SU-DHL-6 (cell line): ENCODE measurements around the gene RGS6.

ENCODE experiments used
- H2AFZ ChIP-seq: fragments of 200-600 bp; sonication (generic); 2 replicates; pipeline ENCODE4 v1.6.1; 2014; ENCODE audit warnings: low read depth, mild to moderate bottlenecking, moderate library complexity, mixed read lengths, antibody characterized with exemption, low read length; ENCODE audit not compliant: severe bottlenecking
- H3F3A ChIP-seq: fragments of 200-600 bp; shearing (Covaris generic); 2 replicates; pipeline ENCODE4 v1.6.0; 2016; ENCODE audit warnings: antibody characterized with exemption, mild to moderate bottlenecking; ENCODE audit not compliant: insufficient read depth
- H3K27ac ChIP-seq: fragments of 200-600 bp; sonication (generic); 2 replicates; pipeline ENCODE4 v1.5.1; 2016; ENCODE audit warnings: low read depth, mild to moderate bottlenecking, low read length, moderate library complexity, mixed read lengths
- H3K27me3 ChIP-seq: fragments of 200-600 bp; sonication (generic), shearing (Covaris generic); 2 replicates; pipeline ENCODE4 v1.6.0; 2014; ENCODE audit warnings: mild to moderate bottlenecking, low read length
- H3K36me3 ChIP-seq: fragments of 200-600 bp; sonication (generic); 2 replicates; pipeline ENCODE4 v1.6.1; 2014; ENCODE audit warnings: mild to moderate bottlenecking, low read length, mixed read lengths
- H3K4me2 ChIP-seq: fragments of 300-600, 200-600 bp; shearing (Covaris generic), sonication (generic); 2 replicates; pipeline ENCODE4 v1.6.0; 2014; ENCODE audit warnings: low read length, low read depth, mild to moderate bottlenecking; ENCODE audit not compliant: poor library complexity, severe bottlenecking
- H3K4me3 ChIP-seq: fragments of 200-600 bp; sonication (generic); 2 replicates; pipeline ENCODE4 v1.5.1; 2014; ENCODE audit warnings: antibody characterized with exemption, low read length, mild to moderate bottlenecking, mixed read lengths; ENCODE audit not compliant: insufficient read depth, poor library complexity, severe bottlenecking
- H3K79me2 ChIP-seq: fragments of 200-600 bp; sonication (generic); 2 replicates; pipeline ENCODE4 v1.6.1; 2014; ENCODE audit warnings: mild to moderate bottlenecking, low read length, moderate library complexity; ENCODE audit not compliant: insufficient read depth
- H3K9ac ChIP-seq: fragments of 200-600 bp; sonication (generic); 2 replicates; pipeline ENCODE4 v1.7.0; 2014; ENCODE audit warnings: mild to moderate bottlenecking, low read length
- H3K9me2 ChIP-seq: fragments of 200-600 bp; sonication (generic); replicated peaks from 2 replicates; pipeline ENCODE4 v1.6.1; 2014; ENCODE audit warnings: low read length; ENCODE audit not compliant: insufficient read depth
- H3K9me3 ChIP-seq: fragments of 200-600 bp; sonication (generic); 2 replicates; pipeline ENCODE4 v1.6.1; 2014; ENCODE audit warnings: low read length, mixed read lengths; ENCODE audit not compliant: insufficient read depth
- H4K20me1 ChIP-seq: fragments of 200-600 bp; sonication (generic); 2 replicates; pipeline ENCODE4 v1.6.1; 2014; ENCODE audit warnings: low read depth, mild to moderate bottlenecking, antibody characterized with exemption, low read length, moderate library complexity, mixed read lengths
- EZH2phosphoT487 ChIP-seq: fragments of 200-600 bp; sonication (generic), shearing (Covaris generic); conservative IDR thresholded peaks from 2 replicates; pipeline ENCODE4 v1.6.1; 2018; ENCODE audit warnings: mild to moderate bottlenecking, antibody characterized with exemption, low read length, moderate library complexity, mixed read lengths
- TF ChIP-seq, protein P1 (sequence below): fragments of 200-600 bp; sonication (generic); IDR thresholded peaks from one replicate; pipeline ENCODE4 v1.5.1; 2017; ENCODE audit warnings: antibody characterized with exemption, mild to moderate bottlenecking, low read length, moderate library complexity; ENCODE audit not compliant: insufficient read depth, poor library complexity, severe bottlenecking

The RGS6 gene

DNA sequence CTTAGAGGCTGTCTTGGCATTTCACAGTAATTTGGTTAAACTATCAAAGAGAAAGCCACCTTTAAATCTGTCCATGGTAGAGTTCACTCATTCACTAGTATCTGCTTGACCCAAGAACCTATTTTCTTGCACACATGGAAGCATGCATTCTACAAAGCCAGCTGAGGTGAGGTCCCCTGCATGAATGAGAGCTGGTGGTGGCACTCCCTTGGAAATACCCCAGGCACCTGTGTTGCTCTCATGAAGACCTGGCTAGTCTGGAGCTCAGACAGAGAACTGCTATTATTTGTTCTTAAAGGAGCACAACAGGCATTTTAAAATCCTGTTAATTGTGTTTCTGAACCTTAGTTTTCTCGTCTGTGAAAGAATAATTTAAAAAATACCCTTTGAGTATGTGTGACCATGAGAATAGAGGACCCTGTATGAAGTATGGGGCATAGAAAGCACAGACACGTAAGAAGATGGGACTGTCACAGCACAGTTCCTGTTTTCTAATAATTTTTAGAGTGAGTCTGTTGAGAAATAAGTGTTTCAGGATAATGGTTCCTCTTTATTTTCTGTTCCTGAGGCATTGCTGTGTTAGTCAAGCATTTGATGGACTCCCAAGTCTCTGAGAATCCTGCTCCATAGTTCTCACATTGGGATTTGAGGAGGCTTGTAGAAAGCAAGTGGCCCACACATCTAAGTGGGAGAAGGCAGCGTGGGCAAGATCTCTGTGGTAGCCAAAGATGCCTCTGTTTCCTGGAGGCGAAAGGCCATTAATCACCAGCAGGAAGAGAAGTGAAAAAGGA lies 10.9 kb downstream of the RGS6 start:
- H3K27me3 ChIP-seq: no peaks in the 10 kb centered on the region
- H2AFZ ChIP-seq: no peak overlapping the region
- no peaks in the 10 kb centered on the region for H3K36me3 ChIP-seq
- H3K9me2 ChIP-seq: no peaks in the 10 kb centered on the region
- TF ChIP-seq EZH2phosphoT487: no peak
- TF ChIP-seq, protein P1, sequence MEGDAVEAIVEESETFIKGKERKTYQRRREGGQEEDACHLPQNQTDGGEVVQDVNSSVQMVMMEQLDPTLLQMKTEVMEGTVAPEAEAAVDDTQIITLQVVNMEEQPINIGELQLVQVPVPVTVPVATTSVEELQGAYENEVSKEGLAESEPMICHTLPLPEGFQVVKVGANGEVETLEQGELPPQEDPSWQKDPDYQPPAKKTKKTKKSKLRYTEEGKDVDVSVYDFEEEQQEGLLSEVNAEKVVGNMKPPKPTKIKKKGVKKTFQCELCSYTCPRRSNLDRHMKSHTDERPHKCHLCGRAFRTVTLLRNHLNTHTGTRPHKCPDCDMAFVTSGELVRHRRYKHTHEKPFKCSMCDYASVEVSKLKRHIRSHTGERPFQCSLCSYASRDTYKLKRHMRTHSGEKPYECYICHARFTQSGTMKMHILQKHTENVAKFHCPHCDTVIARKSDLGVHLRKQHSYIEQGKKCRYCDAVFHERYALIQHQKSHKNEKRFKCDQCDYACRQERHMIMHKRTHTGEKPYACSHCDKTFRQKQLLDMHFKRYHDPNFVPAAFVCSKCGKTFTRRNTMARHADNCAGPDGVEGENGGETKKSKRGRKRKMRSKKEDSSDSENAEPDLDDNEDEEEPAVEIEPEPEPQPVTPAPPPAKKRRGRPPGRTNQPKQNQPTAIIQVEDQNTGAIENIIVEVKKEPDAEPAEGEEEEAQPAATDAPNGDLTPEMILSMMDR: no peak
- H3K27ac ChIP-seq: no peak overlapping the region
- H4K20me1 ChIP-seq: no peaks in the 10 kb centered on the region
- no peak overlapping the region for H3K4me2 ChIP-seq
- H3K9ac ChIP-seq: no peak overlapping the region
- 0 out of 2 replicates have a peak, but pooled peaks cover 3% of the 10 kb centered on the region for H3K9me3 ChIP-seq
- H3K4me3 ChIP-seq: no peak overlapping the region
- no peaks in the 10 kb centered on the region for H3F3A ChIP-seq
- no peaks in the 10 kb centered on the region for H3K79me2 ChIP-seq

DNA sequence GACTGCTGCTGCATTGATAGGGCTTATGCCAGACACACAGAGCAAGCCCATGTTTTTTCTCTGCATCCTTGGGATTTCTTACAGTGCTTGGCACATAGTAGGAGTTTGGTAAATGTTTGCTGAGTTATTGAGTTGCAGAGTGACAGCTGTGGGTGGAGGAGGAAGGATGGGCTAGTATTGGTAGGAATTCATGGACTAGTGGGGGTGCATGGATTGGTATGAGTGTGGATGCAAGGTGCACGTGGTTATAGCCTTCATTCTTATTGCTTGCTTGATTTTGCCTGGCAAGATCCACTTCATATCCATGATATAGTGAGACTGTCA lies 11.4 kb downstream of the RGS6 start:
- H4K20me1 ChIP-seq: no peaks in the 10 kb centered on the region
- no peak overlapping the region for H3K4me2 ChIP-seq
- 0 out of 2 replicates have a peak, but pooled peaks cover 5% of the 10 kb centered on the region for H3K9me3 ChIP-seq
- H3K27me3 ChIP-seq: no peaks in the 10 kb centered on the region
- TF ChIP-seq, protein P1: no peak
- TF ChIP-seq EZH2phosphoT487: no peak
- H2AFZ ChIP-seq: no peak overlapping the region
- no peaks in the 10 kb centered on the region for H3K9me2 ChIP-seq
- H3K79me2 ChIP-seq: no peaks in the 10 kb centered on the region
- no peak overlapping the region for H3K27ac ChIP-seq
- H3K4me3 ChIP-seq: no peak overlapping the region
- H3F3A ChIP-seq: no peaks in the 10 kb centered on the region
- no peaks in the 10 kb centered on the region for H3K36me3 ChIP-seq
- H3K9ac ChIP-seq: no peak overlapping the region

DNA sequence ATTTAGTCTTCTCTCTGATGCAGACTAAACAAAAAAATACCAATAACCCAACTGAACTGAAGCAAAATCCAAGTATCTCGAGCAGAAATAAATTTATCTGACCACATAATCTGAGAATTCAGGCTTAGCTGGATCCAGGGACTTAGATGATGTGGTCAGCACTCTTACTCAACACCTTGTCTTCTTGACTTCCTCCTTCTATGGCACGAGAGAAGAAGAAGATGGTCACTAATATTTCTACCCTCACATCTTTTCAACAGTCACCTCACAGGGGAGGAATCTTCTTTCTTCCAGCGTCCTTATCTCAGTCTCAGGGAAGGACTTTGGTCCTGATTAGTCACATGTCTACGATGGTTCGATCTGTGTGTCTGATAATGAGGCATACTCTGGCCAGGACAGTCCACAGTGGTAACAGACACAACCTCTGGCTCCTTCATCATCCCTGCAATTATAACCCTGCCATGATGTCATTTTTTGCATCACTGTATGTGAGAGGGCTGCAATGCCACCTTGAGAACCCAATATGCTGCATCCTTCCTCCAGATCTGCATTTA lies 15.8 kb downstream of the RGS6 start:
- Histone ChIP-seq H3K79me2 (no peaks in the 10 kb centered on the region), H3K9me3 (0 out of 2 replicates have a peak, but pooled peaks cover 5% of the 10 kb centered on the region), H2AFZ (no peak overlapping the region), H3K27me3 (no peaks in the 10 kb centered on the region), H3K9ac (no peak overlapping the region), H4K20me1 (no peaks in the 10 kb centered on the region), H3K9me2 (no peaks in the 10 kb centered on the region), H3K27ac (no peak overlapping the region), H3K4me3 (no peak overlapping the region), H3K4me2 (no peak overlapping the region), H3K36me3 (no peaks in the 10 kb centered on the region), H3F3A (no peaks in the 10 kb centered on the region)
- no peak for TF ChIP-seq EZH2phosphoT487
- TF ChIP-seq, protein P1: no peak
